SK-N-SH (cell line): ENCODE data around the gene CCDC177. TPM values are rescaled to one million over a fixed set of nuclear protein-coding genes. Genes with fewer than 3 reads are reported as not detected.

Experiments used
- CTCF ChIA-PET: fragments of 300-600, 350-600 bp; formaldehyde crosslinking; extraction: SDS; loops from one replicate; lab custom pipeline; 2021; lab: Yijun Ruan, JAX
- POLR2A ChIA-PET: fragments of 350-600 bp; sonication (Branson Sonifier 250); formaldehyde crosslinking; extraction: SDS; loops from one replicate; lab custom pipeline; 2020; ENCODE audit warnings: antibody characterized with exemption, inconsistent platforms; lab: Yijun Ruan, JAX
- DNase-seq: peaks from one replicate; pipeline ENCODE4 v3.0.0; 2012
- H2AFZ ChIP-seq: fragments of 200-600 bp; sonication (generic); 2 replicates; pipeline ENCODE4 v1.8.1; 2016; ENCODE audit warnings: antibody characterized with exemption, mild to moderate bottlenecking, low read depth
- H3F3A ChIP-seq: fragments of 200-600 bp; sonication (generic); replicated peaks from 2 replicates; pipeline ENCODE3; 2016; ENCODE audit warnings: antibody characterized with exemption, mild to moderate bottlenecking; ENCODE audit not compliant: insufficient read depth
- H3K27ac ChIP-seq, 2 experiments: fragments of 200-500 bp in 1 of 2; fragments of 200-600 bp in 1 of 2; sonication (Bioruptor generic) in 1 of 2; sonication (generic), shearing (Covaris generic) in 1 of 2; 2 replicates each; pipeline versions ENCODE4 v1.5.1 to v1.6.1; 2014 to 2016; ENCODE audit warnings: low read depth in 2 of 2, inconsistent platforms in 1 of 2, low read length in 1 of 2, mild to moderate bottlenecking in 1 of 2, mixed read lengths in 1 of 2
- H3K27me3 ChIP-seq: fragments of 200-600 bp; sonication (generic), shearing (Covaris generic); 2 replicates; pipeline ENCODE4 v1.6.1; 2016; ENCODE audit warnings: mixed run types; ENCODE audit not compliant: insufficient read depth
- H3K36me3 ChIP-seq, 2 experiments: fragments of 200-500 bp in 1 of 2; fragments of 200-600 bp in 1 of 2; sonication (Bioruptor generic) in 1 of 2; sonication (generic) in 1 of 2; replicated peaks in 1 of 2; 2 replicates each; pipeline versions ENCODE3 to v1.5.1; 2014 to 2016; ENCODE audit warnings: low read length in 1 of 2, mild to moderate bottlenecking in 1 of 2; ENCODE audit not compliant: insufficient read depth in 2 of 2, control insufficient read depth in 1 of 2
- H3K4me1 ChIP-seq, 2 experiments: fragments of 200-500 bp in 1 of 2; fragments of 200-600 bp in 1 of 2; sonication (Bioruptor generic) in 1 of 2; sonication (generic), shearing (Covaris generic) in 1 of 2; 2 replicates each; pipeline versions ENCODE4 v1.5.1 to v1.6.1; 2014 to 2016; ENCODE audit warnings: low read depth in 1 of 2, low read length in 1 of 2, mixed run types in 1 of 2; ENCODE audit not compliant: insufficient read depth in 2 of 2, control insufficient read depth in 1 of 2
- H3K4me2 ChIP-seq: fragments of 200-600 bp; sonication (generic), shearing (Covaris generic); 2 replicates; pipeline ENCODE4 v1.6.1; 2017; ENCODE audit warnings: mixed run types
- H3K4me3 ChIP-seq, 2 experiments: fragments of 200-500 bp in 1 of 2; fragments of 200-600 bp in 1 of 2; sonication (Bioruptor generic) in 1 of 2; sonication (generic), shearing (Covaris generic) in 1 of 2; 2 replicates each; pipeline versions ENCODE4 v1.5.1 to v1.8.1; 2014 to 2016; ENCODE audit warnings: low read depth in 2 of 2, inconsistent platforms in 1 of 2, low read length in 1 of 2, mild to moderate bottlenecking in 1 of 2, mixed read lengths in 1 of 2, moderate library complexity in 1 of 2
- H3K79me2 ChIP-seq: fragments of 200-600 bp; sonication (generic); 2 replicates; pipeline ENCODE4 v1.8.1; 2017; ENCODE audit warnings: mild to moderate bottlenecking; ENCODE audit not compliant: insufficient read depth
- H3K9ac ChIP-seq: fragments of 200-600 bp; sonication (generic); 2 replicates; pipeline ENCODE4 v1.6.1; 2017; ENCODE audit warnings: mixed run types
- H3K9me2 ChIP-seq: fragments of 200-600 bp; sonication (generic); 2 replicates; pipeline ENCODE4 v1.6.1; 2017; ENCODE audit warnings: mixed run types
- H3K9me3 ChIP-seq: fragments of 200-600 bp; sonication (generic); 2 replicates; pipeline ENCODE4 v1.6.1; 2017; ENCODE audit warnings: mixed run types, mild to moderate bottlenecking, moderate library complexity
- H4K20me1 ChIP-seq: fragments of 200-600 bp; sonication (generic); 2 replicates; pipeline ENCODE4 v1.6.1; 2017; ENCODE audit warnings: mild to moderate bottlenecking, mixed run types; ENCODE audit not compliant: insufficient read depth
- FOXM1 ChIP-seq: IDR thresholded peaks from 2 replicates; pipeline ENCODE4 v1.4.0; 2012; ENCODE audit warnings: low read depth, mild to moderate bottlenecking
- GATA2 ChIP-seq: sonication (generic); formaldehyde crosslinking; IDR thresholded peaks from 2 replicates; pipeline ENCODE4 v1.5.0; 2020; ENCODE audit warnings: mild to moderate bottlenecking, missing genetic modification reagents
- JUND ChIP-seq: IDR thresholded peaks from 2 replicates; pipeline ENCODE4 v1.4.0; 2012
- NFIC ChIP-seq: IDR thresholded peaks from 2 replicates; pipeline ENCODE4 v1.4.0; 2012; ENCODE audit warnings: borderline replicate concordance
- PBX3 ChIP-seq: IDR thresholded peaks from 2 replicates; pipeline ENCODE4; 2012
- POLR2AphosphoS5 ChIP-seq: IDR thresholded peaks from 2 replicates; pipeline ENCODE4 v1.6.1; 2012; ENCODE audit warnings: low read depth, low read length
- RAD21 ChIP-seq: IDR thresholded peaks from 2 replicates; pipeline ENCODE4 v1.6.1; 2012; ENCODE audit warnings: mild to moderate bottlenecking, low read length
- YY1 ChIP-seq: IDR thresholded peaks from 2 replicates; pipeline ENCODE4 v1.4.0; 2012; ENCODE audit warnings: low read depth, mild to moderate bottlenecking
- WGBS: methylation state at CpG from one replicate; pipeline ENCODE4 v1.1.6; 2017; ENCODE audit warnings: low lambda C conversion rate; 5-methylcytosine and 5-hydroxymethylcytosine counted together
- polyA plus RNA-seq, 3 experiments: library from polyadenylated mRNA; depleted of rRNA; stranded (reverse); fragments of >200 nt; gene quantifications; 2 replicates each; pipeline ENCODE4 v1.2.3, GENCODE V29; 2012
- TF ChIP-seq, protein P1 (sequence below): fragments of 150-350 bp; IDR thresholded peaks from 2 replicates; pipeline ENCODE4 v1.6.1; 2016; ENCODE audit warnings: mild to moderate bottlenecking, low read depth, low read length

CCDC177 gene
- polyA plus RNA-seq, 1 of the 3 experiments (the other 2 are of a cell fraction) = not detected

- Histone ChIP-seq H3K4me1 (peaks cover 0 to 2% of the 10 kb centered on the region in 2 experiments; a peak in 1 of 4 replicates), H3K27ac (no peak overlapping the region), H3K79me2 (no peaks in the 10 kb centered on the region), H4K20me1 (no peaks in the 10 kb centered on the region), H3K9me2 (no peaks in the 10 kb centered on the region), H3K4me2 (peak overlapping the region; percentile 67; the same call in 1 of the 2 replicates), H3K36me3 (no peaks in the 10 kb centered on the region), H3K9ac (no peak overlapping the region)
- 54% methylated on average over 52 of the region's 112 CpGs for WGBS
- ChIA-PET CTCF (interaction anchor here (0.9 to 12.6 kb wide), 15 partner anchors 8 to 343 kb away, joined by 3 to 368 read pairs (median 4); no protein-coding TSS in a partner anchor), POLR2A (interaction anchor here (1.3 kb wide), 1 partner anchor 12 kb away, joined by 4 read pairs; no protein-coding TSS in a partner anchor)
- no peak for TF ChIP-seq PBX3
- TF ChIP-seq FOXM1 = no peak
- TF ChIP-seq POLR2AphosphoS5 = no peak
- TF ChIP-seq, protein P1, sequence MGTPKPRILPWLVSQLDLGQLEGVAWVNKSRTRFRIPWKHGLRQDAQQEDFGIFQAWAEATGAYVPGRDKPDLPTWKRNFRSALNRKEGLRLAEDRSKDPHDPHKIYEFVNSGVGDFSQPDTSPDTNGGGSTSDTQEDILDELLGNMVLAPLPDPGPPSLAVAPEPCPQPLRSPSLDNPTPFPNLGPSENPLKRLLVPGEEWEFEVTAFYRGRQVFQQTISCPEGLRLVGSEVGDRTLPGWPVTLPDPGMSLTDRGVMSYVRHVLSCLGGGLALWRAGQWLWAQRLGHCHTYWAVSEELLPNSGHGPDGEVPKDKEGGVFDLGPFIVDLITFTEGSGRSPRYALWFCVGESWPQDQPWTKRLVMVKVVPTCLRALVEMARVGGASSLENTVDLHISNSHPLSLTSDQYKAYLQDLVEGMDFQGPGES = no peak
- TF ChIP-seq JUND = no peak
- TF ChIP-seq, all 33 proteins: peak for 0
- Histone ChIP-seq H2AFZ (no peak overlapping the region), H3K9me3 (no peaks in the 10 kb centered on the region), H3K27me3 (peaks cover 30% of the 10 kb centered on the region), H3F3A (no peaks in the 10 kb centered on the region), H3K4me3 (peak overlapping the region; percentile 31 to 32; a peak in 3 of 4 replicates)
- peak; percentile 84 for DNase-seq
Observed at GRCh38 chr14:69572030-69572840, 2.4 kb downstream of the CCDC177 start.

DNA sequence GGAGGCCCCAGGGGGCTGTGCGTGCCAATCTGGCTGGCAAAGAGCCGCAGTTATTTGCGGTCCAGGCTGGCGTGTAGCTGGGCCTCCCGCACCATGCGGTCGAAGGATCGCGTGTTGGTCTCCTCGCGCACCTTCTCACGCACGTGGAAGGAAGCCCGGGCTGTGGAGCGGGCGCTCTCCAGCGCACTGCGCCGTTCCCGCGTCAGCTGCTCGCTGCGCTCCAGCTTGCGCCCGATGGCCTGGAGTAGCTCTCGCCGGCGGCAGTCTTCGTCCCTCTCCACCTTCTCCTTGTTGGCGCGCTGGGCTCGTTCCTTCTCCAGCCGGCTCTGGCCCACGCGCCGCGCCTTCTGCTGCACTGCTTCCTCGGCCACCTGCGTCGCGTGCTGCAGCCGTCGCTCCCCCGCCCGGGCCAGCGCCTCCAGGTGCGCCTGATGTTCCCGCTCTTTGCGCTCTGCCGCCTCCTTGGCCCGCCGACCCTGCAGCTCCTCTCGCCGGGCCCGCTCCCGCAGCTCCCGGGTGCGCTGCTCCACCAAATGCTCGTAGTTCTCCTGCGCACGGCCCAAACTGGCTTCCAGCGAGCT lies 3.1 kb downstream of the CCDC177 start:
- H3K4me2 ChIP-seq = peak overlapping the region; percentile 67; the same call in 1 of the 2 replicates

More for the DNA sequence above, 3.1 kb downstream of the CCDC177 start:
- Histone ChIP-seq H3K9me3 (no peaks in the 10 kb centered on the region), H3K27me3 (peaks cover 34% of the 10 kb centered on the region), H3K9me2 (no peaks in the 10 kb centered on the region), H4K20me1 (no peaks in the 10 kb centered on the region), H2AFZ (no peak overlapping the region), H3K4me3 (peak overlapping the region; percentile 31 to 32; a peak in 3 of 4 replicates), H3K4me1 (peaks cover 0 to 2% of the 10 kb centered on the region in 2 experiments; a peak in 1 of 4 replicates), H3K9ac (no peak overlapping the region), H3K36me3 (no peaks in the 10 kb centered on the region), H3F3A (no peaks in the 10 kb centered on the region), H3K79me2 (no peaks in the 10 kb centered on the region), H3K27ac (no peak overlapping the region)
- WGBS = 80% methylated on average over 57 of the region's 62 CpGs
- TF ChIP-seq YY1 (no peak), RAD21 (no peak), NFIC (no peak), GATA2 (CRISPR knock-in tag) (no peak)
- CTCF ChIA-PET = interaction anchor here (0.9 to 12.6 kb wide), 14 partner anchors 9 to 342 kb away, joined by 3 to 368 read pairs (median 6); no protein-coding TSS in a partner anchor
- DNase-seq = no peak
- POLR2A ChIA-PET = interaction anchor here (1.3 kb wide), 1 partner anchor 12 kb away, joined by 4 read pairs; no protein-coding TSS in a partner anchor
